Activated CD4-positive, CD25-positive, alpha-beta regulatory T cell treated with anti-CD3 and anti-CD28 coated beads, Interleukin-2, amount 50 U/mL, for 24 hours (primary cell): ENCODE results near the gene TENM4.

Experiments
- ATAC-seq, 2 donors: fragments of 150-1000 bp; cut with Tn5 transposase; one replicate each; pipeline ENCODE4 v1.10.0; 2021; ENCODE audit warnings: mild to moderate bottlenecking in 1 of 2, moderate library complexity in 1 of 2

TENM4 gene

DNA sequence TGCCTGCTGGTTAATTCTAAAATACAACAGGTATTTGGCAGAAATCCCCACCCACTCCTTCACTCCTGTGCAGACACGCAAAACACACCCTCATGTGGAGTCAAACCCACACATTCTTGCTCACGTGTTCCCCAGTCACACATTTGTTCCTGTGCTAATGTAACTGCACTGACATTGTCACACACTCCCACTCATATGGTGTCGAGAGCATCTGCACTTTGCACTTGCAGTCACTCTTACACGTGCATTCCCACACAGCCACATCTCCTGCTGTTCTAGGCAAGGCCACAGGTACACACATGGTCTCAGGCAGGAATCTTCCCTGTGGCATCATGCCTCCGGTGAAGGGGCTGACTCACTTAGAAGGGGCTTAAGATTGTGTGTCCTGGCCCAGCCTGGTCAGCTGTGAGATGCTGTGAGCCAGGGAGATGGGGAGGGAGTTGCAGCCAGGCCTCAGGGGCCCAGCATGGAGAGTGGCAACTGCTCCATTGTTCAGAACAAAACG is 395.0 kb downstream of the TENM4 start:
- ATAC-seq = no peak

GRCh38 chr11:79045018-79045799 is 395.6 kb downstream of the TENM4 start:
- no peak for ATAC-seq

DNA sequence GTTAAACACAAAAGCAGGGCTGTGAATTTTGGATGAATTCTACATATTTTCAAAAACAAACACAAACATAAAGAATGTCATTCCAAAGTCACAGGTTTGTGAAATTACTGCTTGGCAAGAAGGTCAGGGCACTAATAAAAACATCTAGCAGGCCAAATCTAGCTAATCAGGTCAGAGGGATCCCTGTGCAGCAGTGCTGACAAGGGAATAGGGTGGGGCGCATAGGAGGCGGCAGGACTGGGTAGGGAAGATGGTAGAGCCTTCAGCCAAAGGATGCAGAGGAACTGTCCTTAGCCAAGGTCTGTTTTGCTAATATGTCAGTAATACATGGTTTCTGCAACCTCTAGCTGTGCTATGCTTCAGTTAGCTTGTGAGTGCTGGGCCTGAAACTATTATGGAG is 396.6 kb downstream of the TENM4 start:
- ATAC-seq = no peak

DNA sequence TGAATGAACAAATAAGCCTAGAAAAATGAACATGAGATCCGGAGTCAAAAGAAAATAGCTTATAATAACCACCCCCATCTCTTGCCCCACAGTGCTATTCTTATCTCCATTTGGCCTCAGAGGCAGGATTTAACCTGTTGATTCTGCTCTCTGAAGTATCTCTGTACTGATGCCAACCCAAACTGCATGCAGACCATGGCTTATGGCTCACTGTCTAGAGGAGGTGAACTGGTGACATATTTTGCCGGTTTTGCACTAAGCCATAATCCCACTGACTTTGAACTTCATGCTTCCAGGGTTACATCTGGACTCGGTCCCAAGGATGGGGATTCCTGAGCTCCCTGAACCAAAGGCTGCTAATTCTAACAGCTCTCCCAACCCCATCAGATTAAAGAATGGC is 397.1 kb downstream of the TENM4 start:
- ATAC-seq = no peak

- ATAC-seq = no peak
Measured at GRCh38 chr11:79042824-79043223, 398.0 kb downstream of the TENM4 start.

- no peak for ATAC-seq
Measured at GRCh38 chr11:79040348-79040747, 400.5 kb downstream of the TENM4 start.

- no peak for ATAC-seq
Measured at GRCh38 chr11:79039122-79039521, 401.7 kb downstream of the TENM4 start.

- no peak for ATAC-seq
Measured at GRCh38 chr11:79035881-79036280, 404.9 kb downstream of the TENM4 start.

DNA sequence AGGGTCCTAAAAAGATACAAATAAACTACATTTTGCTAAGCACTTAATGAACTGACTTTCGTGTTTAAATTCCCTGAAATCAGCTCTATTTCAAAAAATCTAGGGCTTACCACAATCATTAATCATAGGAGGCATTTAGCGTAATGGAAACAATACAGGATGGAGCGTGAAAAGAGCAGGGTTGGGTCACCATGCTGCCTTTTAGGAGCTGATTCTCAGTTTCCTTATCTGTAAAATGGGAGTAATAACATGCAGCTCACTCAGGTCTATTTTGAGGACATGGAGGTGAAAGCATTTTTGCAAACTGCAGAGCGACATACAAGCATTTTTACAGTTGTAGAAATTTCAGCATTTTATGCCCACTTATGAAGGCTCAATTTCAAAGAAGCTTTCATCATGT is 407.0 kb downstream of the TENM4 start:
- ATAC-seq = no peak

GRCh38 chr11:79030448-79030847 is 410.4 kb downstream of the TENM4 start:
- no peak for ATAC-seq

- peak in 1 of 2 donors; percentile 25 for ATAC-seq
Measured at GRCh38 chr11:79028225-79028624, 412.6 kb downstream of the TENM4 start.

DNA sequence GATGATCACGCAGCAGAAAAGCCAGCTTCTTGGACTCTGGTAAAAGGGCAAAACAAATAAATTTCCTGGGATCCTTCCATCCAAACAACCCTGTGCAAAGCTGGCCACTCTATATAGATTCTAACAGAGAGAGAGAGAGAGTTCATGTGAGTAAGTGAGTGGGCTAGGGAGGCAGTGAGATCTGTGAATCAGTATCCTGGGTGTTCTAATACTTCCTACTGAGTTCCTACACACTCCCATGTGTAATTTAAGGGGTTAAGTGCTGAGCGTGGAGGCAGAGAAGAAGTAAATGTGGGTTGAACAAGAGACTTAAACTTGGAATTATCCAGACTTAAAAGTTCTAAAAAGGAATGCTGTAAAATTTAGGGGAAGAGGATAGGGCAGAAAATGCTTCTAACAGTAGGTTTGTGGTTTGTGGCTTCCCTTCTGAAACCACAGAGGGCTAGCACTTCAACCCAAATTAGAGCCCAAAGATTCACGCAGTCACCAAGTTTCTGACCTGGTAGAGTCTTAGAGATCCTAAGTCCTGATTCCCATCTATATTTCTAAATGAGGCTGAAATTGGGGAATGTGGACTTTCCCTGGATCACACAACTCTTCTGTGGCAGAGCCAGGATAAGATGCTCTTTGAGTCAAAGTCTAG is 413.9 kb downstream of the TENM4 start:
- ATAC-seq = no peak

GRCh38 chr11:79025622-79026021 is 415.2 kb downstream of the TENM4 start:
- no peak for ATAC-seq

DNA sequence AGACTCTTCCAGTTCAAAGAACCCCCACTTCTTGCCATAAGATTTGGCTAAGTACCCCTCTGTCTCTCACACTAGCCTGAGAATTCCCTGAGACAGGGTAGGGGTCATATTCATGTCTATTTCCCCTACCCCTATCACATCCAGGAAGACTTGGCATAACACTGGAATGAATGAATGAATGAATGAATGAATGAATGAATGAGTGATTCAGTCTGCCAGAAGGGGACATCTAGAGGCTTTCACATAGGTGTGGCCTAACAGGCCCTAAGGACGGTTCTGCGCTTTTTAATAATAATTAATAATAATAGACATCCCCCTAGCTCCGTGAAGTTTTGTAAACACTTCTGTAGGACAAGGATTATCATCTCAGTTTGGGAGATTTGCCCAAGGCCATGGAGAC is 415.7 kb downstream of the TENM4 start:
- ATAC-seq = no peak

DNA sequence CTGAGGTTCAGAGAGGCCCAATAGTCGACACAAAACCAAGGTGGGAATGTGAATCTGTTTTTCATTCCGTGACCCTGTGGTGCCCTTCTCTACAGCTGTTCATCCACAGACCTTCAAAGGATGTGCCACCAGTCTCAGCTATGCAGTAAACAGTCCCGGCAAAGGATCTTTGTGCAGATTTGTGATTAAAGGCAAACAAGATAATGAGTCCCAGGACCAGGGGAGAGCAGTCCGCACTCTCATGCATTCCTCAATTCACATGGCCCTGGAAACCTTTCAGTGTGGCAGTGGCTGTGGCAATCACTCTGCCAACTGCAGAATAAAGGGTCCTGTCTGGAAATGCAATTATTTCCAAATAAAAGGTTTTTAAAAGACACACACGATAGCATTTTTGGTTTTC is 418.6 kb downstream of the TENM4 start:
- no peak for ATAC-seq

DNA sequence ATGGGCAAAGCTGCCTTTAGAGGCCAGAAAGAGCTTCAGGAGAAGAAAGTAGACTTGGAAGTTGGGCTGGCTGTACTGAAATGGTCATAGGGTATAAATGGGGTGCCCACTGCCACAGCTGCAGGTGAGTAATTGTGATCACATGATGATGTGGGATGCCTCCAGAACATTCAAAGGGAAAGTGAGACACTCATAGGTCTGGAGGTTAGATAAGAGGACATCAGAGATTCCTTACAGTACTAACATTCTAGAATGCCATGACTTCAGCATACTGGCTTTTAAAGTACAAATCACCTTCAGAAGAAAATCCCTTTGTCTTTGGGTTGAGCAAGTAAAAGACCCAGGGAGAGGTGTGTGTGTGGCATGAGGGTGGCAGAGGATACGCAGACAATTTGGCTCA is 419.2 kb downstream of the TENM4 start:
- ATAC-seq = no peak

GRCh38 chr11:79019975-79020374 is 420.9 kb downstream of the TENM4 start:
- ATAC-seq = no peak

DNA sequence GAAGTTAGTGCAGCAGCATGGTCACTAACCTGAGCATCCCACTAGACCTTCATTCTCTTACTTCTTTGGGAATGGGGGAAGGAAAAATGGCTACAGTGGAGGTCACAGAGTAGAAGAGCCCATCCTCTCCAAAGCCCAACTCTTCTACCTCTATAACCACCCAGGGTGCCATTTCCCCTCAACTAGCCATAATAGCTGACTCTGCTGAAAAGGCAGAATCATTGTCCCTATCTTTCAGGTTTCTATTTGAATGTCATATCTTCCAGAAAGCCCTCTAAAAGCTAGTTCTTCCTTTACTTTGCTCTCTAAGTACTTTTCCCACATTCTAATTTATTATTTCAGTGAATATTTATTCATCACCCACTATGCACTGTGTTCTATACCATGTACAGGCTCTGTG is 421.6 kb downstream of the TENM4 start:
- no peak for ATAC-seq

GRCh38 chr11:79018371-79018849 is 422.4 kb downstream of the TENM4 start:
- no peak for ATAC-seq

DNA sequence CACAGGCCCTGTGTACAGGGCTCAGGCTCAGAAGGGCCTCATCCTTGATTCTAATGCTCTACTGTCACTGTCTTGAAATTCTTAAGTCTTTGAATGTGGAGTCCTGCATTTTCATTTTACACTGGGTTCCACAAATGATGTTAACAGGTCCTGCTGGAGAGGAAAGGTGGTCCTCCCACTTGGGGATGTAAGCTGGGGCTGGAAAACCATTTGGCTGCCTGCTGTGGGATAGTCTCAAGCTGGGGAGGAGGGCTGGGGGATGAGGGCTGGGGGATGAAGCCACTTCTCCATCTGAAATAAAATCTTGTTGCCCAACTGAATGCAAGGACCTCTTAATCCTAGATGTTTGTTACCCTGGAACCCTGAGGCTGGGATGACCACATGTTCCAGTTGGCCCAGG is 423.0 kb downstream of the TENM4 start:
- no peak for ATAC-seq

DNA sequence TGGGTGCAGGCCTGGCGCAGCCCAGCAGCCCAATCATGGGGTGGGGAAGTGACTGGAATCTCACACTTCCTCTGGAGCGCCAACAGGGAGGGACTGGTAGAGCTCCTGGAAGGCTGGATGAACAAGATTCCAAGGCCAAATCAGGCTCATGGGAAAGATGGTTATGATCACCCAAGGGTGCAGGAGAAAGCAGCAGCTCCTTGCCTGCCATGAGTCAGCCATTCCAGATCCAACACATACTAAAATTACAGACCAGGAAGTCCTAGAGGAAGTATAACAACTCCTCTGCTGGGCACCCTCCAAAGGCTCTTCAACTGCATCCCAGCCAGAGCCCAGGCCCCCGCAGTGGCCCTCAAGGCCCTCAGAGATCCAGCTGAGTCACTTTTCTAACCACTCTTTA is 427.3 kb downstream of the TENM4 start:
- no peak for ATAC-seq

- ATAC-seq = no peak
Measured at GRCh38 chr11:79011357-79011756, 429.5 kb downstream of the TENM4 start.

DNA sequence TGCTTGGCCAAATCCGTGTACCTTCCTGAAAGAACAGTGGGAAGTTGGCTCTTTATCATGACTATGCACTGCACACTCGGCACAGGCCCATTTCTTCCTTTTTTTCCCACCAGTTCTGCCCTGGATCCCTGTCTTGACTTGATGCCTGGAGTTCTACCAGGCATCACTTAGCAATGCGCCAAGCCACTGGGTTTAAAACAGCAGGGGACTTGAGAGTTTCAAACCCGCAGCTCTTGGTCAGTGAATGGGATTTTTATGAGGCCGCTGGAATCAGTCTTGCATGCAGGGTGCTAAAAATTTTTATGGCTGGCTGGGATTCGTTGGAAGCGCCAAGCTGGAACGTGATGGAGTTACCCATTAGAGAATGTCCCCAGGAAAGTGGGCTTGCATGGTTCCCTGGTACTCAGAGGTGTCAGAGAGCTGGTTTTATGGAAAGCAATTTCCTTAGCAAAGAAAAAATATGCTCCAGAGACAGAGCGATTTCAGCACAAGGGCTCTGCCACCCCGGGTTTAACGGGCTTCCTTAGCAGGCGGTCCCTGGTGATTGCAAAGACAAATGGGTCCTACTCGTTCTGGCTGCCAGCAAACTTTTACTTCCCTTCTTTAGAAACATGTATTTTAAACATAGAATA is 432.9 kb downstream of the TENM4 start:
- no peak for ATAC-seq

GRCh38 chr11:79006854-79007253 is 434.0 kb downstream of the TENM4 start:
- ATAC-seq = no peak
